ENCODE measurements around the gene CDH4.

- no peak for TF ChIP-seq CTCF (IDR thresholded peaks at IDR 0.05)
- TF ChIP-seq ZFX (IDR thresholded peaks at IDR 0.05; ENCODE audit: borderline replicate concordance), result no peak
These were observed 346.5 kb downstream of the CDH4 start for GRCh38 chr20:61598586-61598985.
